Endothelial cell of umbilical vein (primary cell): ENCODE data around the gene EP400.

Experiments
- EZH2 ChIP-seq: IDR thresholded peaks from 2 replicates; pipeline ENCODE4 v1.6.1; 2012; ENCODE audit warnings: borderline replicate concordance, low read depth, mild to moderate bottlenecking, moderate library complexity, low read length, inconsistent platforms; ENCODE audit not compliant: severe bottlenecking
- MYC ChIP-seq: IDR thresholded peaks from one replicate; pipeline ENCODE4 v1.6.1; 2011; ENCODE audit warnings: mild to moderate bottlenecking, low read depth, low read length
- POLR2A ChIP-seq: IDR thresholded peaks from 2 replicates; pipeline ENCODE4 v1.6.1; 2012; ENCODE audit warnings: low read depth, mild to moderate bottlenecking, control low read depth, low read length
- POLR2AphosphoS5 ChIP-seq: IDR thresholded peaks from 2 replicates; pipeline ENCODE4 v1.6.1; 2012; ENCODE audit warnings: low read depth, mild to moderate bottlenecking, control low read depth, low read length, moderate library complexity; ENCODE audit not compliant: insufficient read depth
- TF ChIP-seq, protein P1 (sequence below), 2 donors: IDR thresholded peaks; 1 replicate in 1 of 2; 2 replicates in 1 of 2; pipeline ENCODE4 v1.5.1; 2011; ENCODE audit warnings: low read length in 2 of 2, mild to moderate bottlenecking in 2 of 2, moderate library complexity in 2 of 2, control low read depth in 1 of 2, inconsistent platforms in 1 of 2, low read depth in 1 of 2; ENCODE audit not compliant: insufficient read depth in 1 of 2; ENCODE audit errors: extremely low read depth in 1 of 2

DNA sequence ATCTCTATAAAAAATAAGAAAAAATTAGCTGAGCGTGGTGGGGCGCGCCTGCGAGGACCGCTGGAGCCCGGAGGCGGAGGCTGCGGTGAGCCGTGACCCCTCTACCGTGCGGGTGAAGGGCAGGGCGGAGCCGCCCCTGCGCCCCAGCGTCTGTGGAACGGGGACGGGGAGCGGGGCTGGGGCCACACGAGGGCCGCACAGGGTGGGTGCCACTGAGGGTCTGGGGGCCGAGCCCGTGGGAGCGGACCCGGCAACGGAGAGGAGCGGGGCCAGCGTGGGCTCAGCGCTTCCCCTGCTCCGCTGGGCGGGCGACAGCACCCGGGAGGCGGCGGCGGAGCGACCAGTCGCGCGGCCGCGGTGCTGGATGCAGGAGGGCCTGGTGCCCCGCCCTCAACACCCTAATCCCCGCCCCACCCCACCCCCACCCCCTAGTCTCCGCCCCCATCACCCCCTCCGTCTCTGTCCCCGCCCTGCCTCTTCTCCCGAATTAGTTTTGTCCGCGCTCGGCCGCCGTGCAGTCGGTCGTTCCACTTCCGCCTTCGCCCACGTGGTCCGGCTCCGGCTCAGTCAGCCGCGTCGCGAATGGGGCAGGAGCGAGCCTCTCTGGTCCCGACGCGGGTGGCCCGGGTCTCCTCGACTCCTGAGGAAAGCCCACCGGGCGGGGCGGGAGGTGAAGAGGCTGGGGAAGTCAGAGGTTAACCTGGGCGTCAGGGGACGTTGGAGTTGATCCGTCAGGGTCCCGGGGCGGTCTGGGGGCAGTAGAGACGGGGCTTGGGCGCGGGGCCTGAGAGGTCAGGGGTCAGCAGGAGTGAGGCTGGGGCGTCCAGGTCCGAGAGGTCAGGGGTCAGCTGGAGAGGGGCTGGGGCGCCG lies 20.8 kb upstream of the EP400 start, which contains the start of gene PUS1:
- TF ChIP-seq EZH2, result no peak
- TF ChIP-seq, protein P1, sequence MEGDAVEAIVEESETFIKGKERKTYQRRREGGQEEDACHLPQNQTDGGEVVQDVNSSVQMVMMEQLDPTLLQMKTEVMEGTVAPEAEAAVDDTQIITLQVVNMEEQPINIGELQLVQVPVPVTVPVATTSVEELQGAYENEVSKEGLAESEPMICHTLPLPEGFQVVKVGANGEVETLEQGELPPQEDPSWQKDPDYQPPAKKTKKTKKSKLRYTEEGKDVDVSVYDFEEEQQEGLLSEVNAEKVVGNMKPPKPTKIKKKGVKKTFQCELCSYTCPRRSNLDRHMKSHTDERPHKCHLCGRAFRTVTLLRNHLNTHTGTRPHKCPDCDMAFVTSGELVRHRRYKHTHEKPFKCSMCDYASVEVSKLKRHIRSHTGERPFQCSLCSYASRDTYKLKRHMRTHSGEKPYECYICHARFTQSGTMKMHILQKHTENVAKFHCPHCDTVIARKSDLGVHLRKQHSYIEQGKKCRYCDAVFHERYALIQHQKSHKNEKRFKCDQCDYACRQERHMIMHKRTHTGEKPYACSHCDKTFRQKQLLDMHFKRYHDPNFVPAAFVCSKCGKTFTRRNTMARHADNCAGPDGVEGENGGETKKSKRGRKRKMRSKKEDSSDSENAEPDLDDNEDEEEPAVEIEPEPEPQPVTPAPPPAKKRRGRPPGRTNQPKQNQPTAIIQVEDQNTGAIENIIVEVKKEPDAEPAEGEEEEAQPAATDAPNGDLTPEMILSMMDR (IDR thresholded peaks at IDR 0.05; ENCODE audit: extremely low read depth in 1 of 2, insufficient read depth in 1 of 2, low read depth in 1 of 2, low read length in 2 of 2), result no peak
- TF ChIP-seq POLR2AphosphoS5, result peak; percentile 89
- peak; percentile 73 for TF ChIP-seq POLR2A
- TF ChIP-seq MYC, result peak; percentile 98
